Mesendoderm (in vitro differentiated cells): ENCODE results near the gene STPG2.

ENCODE experiments used
- DNase-seq: peaks from one replicate; pipeline ENCODE4 v3.0.0; 2013
- H2AK5ac ChIP-seq: 2 replicates; pipeline ENCODE4 v1.6.1; 2013; ENCODE audit warnings: low read length, inconsistent platforms
- H2BK120ac ChIP-seq: 2 replicates; pipeline ENCODE4 v1.6.1; 2013; ENCODE audit warnings: low read depth, mild to moderate bottlenecking, low read length, moderate library complexity, mixed read lengths
- H2BK15ac ChIP-seq: replicated peaks from 2 replicates; pipeline ENCODE4 v1.6.1; 2013; ENCODE audit warnings: low read depth, mild to moderate bottlenecking, moderate library complexity
- H2BK5ac ChIP-seq: 2 replicates; pipeline ENCODE4 v1.6.1; 2013; ENCODE audit warnings: low read length, inconsistent platforms
- H3K18ac ChIP-seq: 2 replicates; pipeline ENCODE4 v1.6.1; 2013; ENCODE audit warnings: mild to moderate bottlenecking, low read length, mixed read lengths
- H3K23ac ChIP-seq: one replicate; pipeline ENCODE4 v1.6.1; 2013; ENCODE audit warnings: low read length
- H3K27ac ChIP-seq: 2 replicates; pipeline ENCODE4 v1.5.1; 2013; ENCODE audit warnings: low read depth, mild to moderate bottlenecking, inconsistent platforms, low read length, moderate library complexity
- H3K27me3 ChIP-seq: 2 replicates; pipeline ENCODE4 v1.6.1; 2013; ENCODE audit warnings: low read length, control low read depth, mild to moderate bottlenecking, inconsistent platforms; ENCODE audit not compliant: insufficient read depth, poor library complexity
- H3K36me3 ChIP-seq: 2 replicates; pipeline ENCODE4 v1.6.1; 2013; ENCODE audit warnings: low read length, inconsistent platforms; ENCODE audit not compliant: control insufficient read depth, insufficient read depth
- H3K4ac ChIP-seq: one replicate; pipeline ENCODE4 v1.6.1; 2013; ENCODE audit warnings: low read depth, mild to moderate bottlenecking, low read length, moderate library complexity
- H3K4me1 ChIP-seq: 2 replicates; pipeline ENCODE4 v1.6.1; 2013; ENCODE audit warnings: low read depth, low read length, inconsistent platforms; ENCODE audit not compliant: control insufficient read depth
- H3K4me2 ChIP-seq: 2 replicates; pipeline ENCODE4 v1.6.1; 2013; ENCODE audit warnings: low read length
- H3K4me3 ChIP-seq: 2 replicates; pipeline ENCODE4 v1.5.1; 2013; ENCODE audit warnings: mild to moderate bottlenecking, low read length
- H3K56ac ChIP-seq: one replicate; pipeline ENCODE4 v1.6.1; 2013; ENCODE audit warnings: low read length
- H3K79me1 ChIP-seq: 2 replicates; pipeline ENCODE4 v1.6.1; 2013; ENCODE audit warnings: low read length, inconsistent platforms
- H3K79me2 ChIP-seq: 2 replicates; pipeline ENCODE4 v1.6.1; 2013; ENCODE audit warnings: mild to moderate bottlenecking, low read length; ENCODE audit not compliant: control insufficient read depth, insufficient read depth
- H3K9ac ChIP-seq: 2 replicates; pipeline ENCODE4 v1.6.1; 2013; ENCODE audit warnings: low read length, inconsistent platforms
- H4K5ac ChIP-seq: one replicate; pipeline ENCODE4 v1.6.1; 2013; ENCODE audit warnings: low read length
- H4K8ac ChIP-seq: one replicate; pipeline ENCODE4 v1.6.1; 2013; ENCODE audit warnings: low read depth, mild to moderate bottlenecking, control low read depth, low read length, moderate library complexity
- WGBS: extraction: QIAGEN DNeasy Blood & Tissue Kit; methylation state at CpG from one replicate; pipeline ENCODE4 v1.1.7; 2013; ENCODE audit warnings: low lambda C conversion rate, missing lambda C conversion rate; ENCODE audit not compliant: insufficient coverage; ENCODE audit errors: extremely low coverage; 5-methylcytosine and 5-hydroxymethylcytosine counted together

STPG2 gene

GRCh38 chr4:98148856-98149255 is 5.6 kb upstream of the STPG2 start:
- Histone ChIP-seq H4K5ac (no peak overlapping the region), H3K4me1 (no peaks in the 10 kb centered on the region), H3K27ac (no peak overlapping the region), H3K4ac (no peak overlapping the region), H2BK5ac (no peak overlapping the region), H2BK120ac (no peak overlapping the region), H3K9ac (no peak overlapping the region), H3K4me3 (no peak overlapping the region), H3K79me2 (no peaks in the 10 kb centered on the region), H2AK5ac (no peak overlapping the region), H4K8ac (no peak overlapping the region), H3K23ac (no peak overlapping the region), H2BK15ac (no peak overlapping the region), H3K56ac (no peak overlapping the region), H3K27me3 (no peaks in the 10 kb centered on the region), H3K79me1 (no peaks in the 10 kb centered on the region), H3K4me2 (no peak overlapping the region), H3K18ac (no peak overlapping the region), H3K36me3 (no peaks in the 10 kb centered on the region)
- no peak for DNase-seq

GRCh38 chr4:98126141-98126540 is 17.1 kb downstream of the STPG2 start:
- WGBS, result no CpG with 5 or more reads among the region's 3 CpGs
- H4K8ac ChIP-seq, result no peak overlapping the region
- no peak overlapping the region for H3K4ac ChIP-seq
- no peaks in the 10 kb centered on the region for H3K27me3 ChIP-seq
- no peaks in the 10 kb centered on the region for H3K79me1 ChIP-seq
- H2AK5ac ChIP-seq, result no peak overlapping the region
- no peaks in the 10 kb centered on the region for H3K36me3 ChIP-seq
- H4K5ac ChIP-seq, result no peak overlapping the region
- no peak overlapping the region for H2BK120ac ChIP-seq
- no peak overlapping the region for H3K27ac ChIP-seq
- H3K9ac ChIP-seq, result no peak overlapping the region
- H3K4me2 ChIP-seq, result no peak overlapping the region
- DNase-seq, result no peak
- no peak overlapping the region for H3K18ac ChIP-seq
- no peak overlapping the region for H3K56ac ChIP-seq
- no peaks in the 10 kb centered on the region for H3K4me1 ChIP-seq
- no peak overlapping the region for H3K23ac ChIP-seq
- H3K4me3 ChIP-seq, result no peak overlapping the region
- H2BK5ac ChIP-seq, result no peak overlapping the region
- H3K79me2 ChIP-seq, result no peaks in the 10 kb centered on the region
- no peak overlapping the region for H2BK15ac ChIP-seq

GRCh38 chr4:98125585-98125984 is 17.7 kb downstream of the STPG2 start:
- Histone ChIP-seq H3K4me1 (no peaks in the 10 kb centered on the region), H3K27me3 (no peaks in the 10 kb centered on the region), H3K79me1 (no peaks in the 10 kb centered on the region), H3K56ac (no peak overlapping the region), H2AK5ac (no peak overlapping the region), H3K36me3 (no peaks in the 10 kb centered on the region), H3K4me3 (no peak overlapping the region), H2BK5ac (no peak overlapping the region), H4K8ac (no peak overlapping the region), H4K5ac (no peak overlapping the region), H3K18ac (no peak overlapping the region), H3K23ac (no peak overlapping the region), H2BK120ac (no peak overlapping the region), H3K9ac (no peak overlapping the region), H2BK15ac (no peak overlapping the region), H3K27ac (no peak overlapping the region), H3K79me2 (no peaks in the 10 kb centered on the region), H3K4ac (no peak overlapping the region), H3K4me2 (no peak overlapping the region)
- WGBS, result no CpG with 5 or more reads among the region's 2 CpGs
- no peak for DNase-seq

- no peak overlapping the region for H3K4me3 ChIP-seq
- no peak overlapping the region for H3K4ac ChIP-seq
- no peak overlapping the region for H4K5ac ChIP-seq
- no peaks in the 10 kb centered on the region for H3K27me3 ChIP-seq
- DNase-seq, result no peak
- no peak overlapping the region for H3K9ac ChIP-seq
- H2BK15ac ChIP-seq, result no peak overlapping the region
- no peaks in the 10 kb centered on the region for H3K4me1 ChIP-seq
- H3K18ac ChIP-seq, result no peak overlapping the region
- no peaks in the 10 kb centered on the region for H3K79me2 ChIP-seq
- H3K79me1 ChIP-seq, result no peaks in the 10 kb centered on the region
- no peak overlapping the region for H3K27ac ChIP-seq
- H2BK5ac ChIP-seq, result no peak overlapping the region
- no peak overlapping the region for H2BK120ac ChIP-seq
- no CpG with 5 or more reads among the region's 2 CpGs for WGBS
- no peak overlapping the region for H3K56ac ChIP-seq
- H3K23ac ChIP-seq, result no peak overlapping the region
- no peaks in the 10 kb centered on the region for H3K36me3 ChIP-seq
- no peak overlapping the region for H2AK5ac ChIP-seq
- H4K8ac ChIP-seq, result no peak overlapping the region
- no peak overlapping the region for H3K4me2 ChIP-seq
Observed at GRCh38 chr4:98117363-98117762, 25.9 kb downstream of the STPG2 start.

GRCh38 chr4:98113012-98113411 is 30.3 kb downstream of the STPG2 start:
- Histone ChIP-seq H3K56ac (no peak overlapping the region), H4K5ac (no peak overlapping the region), H3K9ac (no peak overlapping the region), H3K4me2 (no peak overlapping the region), H3K23ac (no peak overlapping the region), H3K18ac (no peak overlapping the region), H3K36me3 (no peaks in the 10 kb centered on the region), H3K4me1 (no peaks in the 10 kb centered on the region), H3K79me2 (no peaks in the 10 kb centered on the region), H2BK15ac (no peak overlapping the region), H3K27ac (no peak overlapping the region), H3K79me1 (no peaks in the 10 kb centered on the region), H2BK120ac (no peak overlapping the region), H2BK5ac (no peak overlapping the region), H3K27me3 (no peaks in the 10 kb centered on the region), H2AK5ac (no peak overlapping the region), H3K4me3 (no peak overlapping the region), H3K4ac (no peak overlapping the region), H4K8ac (no peak overlapping the region)
- peak; percentile 61 for DNase-seq
- WGBS, result no CpG with 5 or more reads among the region's 3 CpGs

- Histone ChIP-seq H3K23ac (no peak overlapping the region), H2BK5ac (no peak overlapping the region), H2BK120ac (no peak overlapping the region), H3K4me3 (no peak overlapping the region), H3K4ac (no peak overlapping the region), H3K36me3 (no peaks in the 10 kb centered on the region), H3K9ac (no peak overlapping the region), H3K4me2 (no peak overlapping the region), H3K18ac (no peak overlapping the region), H3K27me3 (no peaks in the 10 kb centered on the region), H3K56ac (no peak overlapping the region), H3K27ac (no peak overlapping the region), H2AK5ac (no peak overlapping the region), H3K79me2 (no peaks in the 10 kb centered on the region), H4K8ac (no peak overlapping the region), H2BK15ac (no peak overlapping the region), H3K4me1 (no peaks in the 10 kb centered on the region), H3K79me1 (no peaks in the 10 kb centered on the region), H4K5ac (no peak overlapping the region)
- no peak for DNase-seq
- WGBS, result no CpG with 5 or more reads among the region's 2 CpGs
Observed at GRCh38 chr4:98110929-98111328, 32.3 kb downstream of the STPG2 start.
